GM12864 (cell line): Measurements from ENCODE around the gene CDH13.

Source experiments
- DNase-seq: peaks from one replicate; pipeline ENCODE4 v3.0.0-alpha.2; 2011; ENCODE audit warnings: low read depth
- H3K4me3 ChIP-seq: 2 replicates; pipeline ENCODE4 v1.5.1; 2011; ENCODE audit warnings: mild to moderate bottlenecking, low read depth, low read length, control low read depth
- TF ChIP-seq, protein P1 (sequence below): IDR thresholded peaks from 2 replicates; pipeline ENCODE4 v1.5.1; 2011; ENCODE audit warnings: low read depth, mild to moderate bottlenecking, moderate library complexity, low read length, control low read depth, inconsistent platforms; ENCODE audit errors: missing control alignments

Gene CDH13

DNA sequence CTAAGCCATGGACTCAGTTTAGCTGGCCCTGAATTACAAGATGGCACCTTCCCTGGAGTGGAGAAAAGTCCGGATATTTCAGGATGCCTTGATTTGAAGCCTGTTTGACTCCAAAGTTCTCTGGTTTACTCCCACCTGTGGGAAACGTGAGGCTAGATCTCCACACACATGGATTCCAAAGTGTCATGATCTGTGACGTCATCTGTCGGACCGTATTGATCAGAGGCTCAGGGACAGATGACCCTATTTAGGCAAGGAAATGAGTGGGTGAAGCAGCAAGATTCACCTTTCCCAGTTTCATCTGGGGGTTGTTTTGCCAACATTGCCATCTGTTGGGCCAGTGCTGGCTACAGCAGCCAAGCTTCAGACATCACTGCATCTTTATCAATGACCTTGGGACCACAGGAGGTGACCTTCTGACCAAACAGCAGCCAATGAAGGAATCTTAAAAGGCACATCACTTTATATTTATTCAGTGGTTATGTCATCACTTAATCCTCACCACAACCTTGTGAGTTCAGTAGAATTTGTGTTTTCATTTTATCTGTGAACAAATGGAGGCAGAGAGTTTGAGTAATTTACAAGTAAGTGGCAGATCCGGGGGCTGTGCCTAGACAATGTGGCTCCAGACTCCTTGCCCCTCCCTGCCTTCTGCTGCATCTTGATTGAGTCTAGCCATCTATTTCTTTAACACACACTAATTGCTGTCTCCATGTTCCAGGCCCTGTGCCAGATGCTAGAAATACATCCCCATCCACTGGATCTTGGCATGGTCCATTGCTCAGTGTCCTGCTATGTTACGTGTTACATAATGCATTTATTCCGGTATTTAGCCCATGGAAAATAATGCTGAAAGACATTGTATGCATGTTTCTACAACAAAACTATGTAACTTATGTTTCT, 1.5 kb upstream of the CDH13 start:
- no peak for DNase-seq
- TF ChIP-seq, protein P1, sequence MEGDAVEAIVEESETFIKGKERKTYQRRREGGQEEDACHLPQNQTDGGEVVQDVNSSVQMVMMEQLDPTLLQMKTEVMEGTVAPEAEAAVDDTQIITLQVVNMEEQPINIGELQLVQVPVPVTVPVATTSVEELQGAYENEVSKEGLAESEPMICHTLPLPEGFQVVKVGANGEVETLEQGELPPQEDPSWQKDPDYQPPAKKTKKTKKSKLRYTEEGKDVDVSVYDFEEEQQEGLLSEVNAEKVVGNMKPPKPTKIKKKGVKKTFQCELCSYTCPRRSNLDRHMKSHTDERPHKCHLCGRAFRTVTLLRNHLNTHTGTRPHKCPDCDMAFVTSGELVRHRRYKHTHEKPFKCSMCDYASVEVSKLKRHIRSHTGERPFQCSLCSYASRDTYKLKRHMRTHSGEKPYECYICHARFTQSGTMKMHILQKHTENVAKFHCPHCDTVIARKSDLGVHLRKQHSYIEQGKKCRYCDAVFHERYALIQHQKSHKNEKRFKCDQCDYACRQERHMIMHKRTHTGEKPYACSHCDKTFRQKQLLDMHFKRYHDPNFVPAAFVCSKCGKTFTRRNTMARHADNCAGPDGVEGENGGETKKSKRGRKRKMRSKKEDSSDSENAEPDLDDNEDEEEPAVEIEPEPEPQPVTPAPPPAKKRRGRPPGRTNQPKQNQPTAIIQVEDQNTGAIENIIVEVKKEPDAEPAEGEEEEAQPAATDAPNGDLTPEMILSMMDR = no peak

DNA sequence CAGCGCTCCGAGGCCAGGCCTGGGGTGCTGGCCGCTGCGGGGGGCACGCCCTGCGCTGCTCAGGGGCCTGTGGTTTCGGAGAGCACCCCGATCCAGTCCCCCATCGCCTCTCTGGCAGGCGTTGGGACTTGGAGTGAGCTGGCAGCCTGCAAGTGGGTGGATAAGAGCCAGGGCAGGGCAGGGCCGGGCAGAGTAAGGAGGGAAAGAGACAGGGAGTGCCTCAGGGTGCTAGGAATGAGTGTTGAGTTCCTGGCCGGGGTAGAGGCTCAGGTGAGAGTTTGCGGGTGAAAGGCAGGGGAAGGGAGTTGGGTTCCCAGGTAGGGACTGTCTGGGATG, 1.3 kb downstream of the CDH13 start:
- DNase-seq = no peak
- no peak overlapping the region for H3K4me3 ChIP-seq
- TF ChIP-seq, protein P1 = no peak

More for the DNA sequence above, 1.5 kb upstream of the CDH13 start:
- no peak overlapping the region for H3K4me3 ChIP-seq

DNA sequence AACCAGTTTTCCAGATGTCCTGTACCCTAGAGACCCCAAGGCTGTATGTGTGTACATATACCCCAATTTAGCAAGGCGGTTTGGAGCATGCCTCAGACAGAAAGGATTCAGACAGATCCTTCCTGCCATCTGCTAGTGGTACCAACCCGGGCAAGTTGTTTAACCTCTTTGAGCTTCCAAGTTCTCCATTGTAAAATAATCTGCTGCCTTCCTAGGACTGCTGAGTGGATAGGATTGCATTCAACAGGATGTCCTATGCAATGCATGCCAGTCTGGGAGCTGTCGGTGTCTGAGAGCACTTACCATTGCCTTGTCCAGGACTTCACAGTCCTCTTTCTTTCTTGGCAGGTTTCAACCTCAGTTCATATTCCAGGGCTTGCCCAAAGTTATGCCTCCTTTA, 1.9 kb downstream of the CDH13 start:
- H3K4me3 ChIP-seq = no peak overlapping the region
- TF ChIP-seq, protein P1 = no peak
- no peak for DNase-seq

DNA sequence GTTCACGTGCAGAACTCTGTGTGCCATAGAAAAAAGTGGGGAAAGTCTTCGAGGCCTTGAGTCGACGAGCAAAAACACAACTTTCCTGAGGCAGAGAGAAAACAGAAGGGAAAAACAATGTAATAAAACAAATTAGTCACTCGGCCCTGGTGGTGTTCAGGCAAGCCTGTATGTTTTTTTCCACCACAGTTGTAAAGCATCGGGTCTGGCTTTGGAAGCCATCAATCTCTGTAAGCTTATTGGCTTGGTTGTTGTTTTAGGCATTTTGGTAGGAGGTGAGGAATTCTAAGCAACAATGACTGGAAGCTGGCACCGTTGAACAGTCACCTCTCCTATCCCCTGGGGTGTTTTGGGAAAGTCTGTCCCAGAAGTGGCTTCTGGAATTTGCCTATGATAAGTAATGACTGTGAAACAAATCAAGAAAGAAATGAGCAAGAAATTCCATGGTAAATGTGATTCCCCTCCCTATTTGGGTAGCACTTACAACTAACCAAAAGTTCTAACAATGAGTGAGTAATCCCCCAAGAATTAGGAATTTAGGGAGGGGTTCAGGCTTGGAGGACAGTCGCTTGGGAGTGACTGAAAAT, 2.8 kb downstream of the CDH13 start:
- no peak overlapping the region for H3K4me3 ChIP-seq
- TF ChIP-seq, protein P1 = no peak
- DNase-seq = no peak

DNA sequence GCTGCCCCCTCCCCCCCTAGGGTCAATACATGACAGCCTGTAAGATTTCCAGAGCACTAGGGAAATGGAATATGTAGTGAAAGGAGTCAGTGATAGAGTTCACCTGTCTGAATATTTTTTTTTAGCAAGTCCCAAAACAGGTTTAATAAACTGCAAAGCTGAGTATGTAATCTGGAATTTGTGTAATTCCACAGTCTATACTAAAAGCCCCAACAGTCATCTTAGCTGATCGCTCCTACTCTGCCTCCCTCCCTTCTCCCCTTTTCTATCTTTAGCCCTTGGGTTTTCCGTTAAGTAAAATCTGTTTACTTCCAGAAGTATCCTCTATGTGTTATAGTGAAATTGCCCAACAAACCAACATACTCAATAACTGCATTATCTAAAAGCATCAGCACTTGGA, 3.5 kb downstream of the CDH13 start:
- H3K4me3 ChIP-seq = no peak overlapping the region
- no peak for DNase-seq
- TF ChIP-seq, protein P1 = no peak

DNA sequence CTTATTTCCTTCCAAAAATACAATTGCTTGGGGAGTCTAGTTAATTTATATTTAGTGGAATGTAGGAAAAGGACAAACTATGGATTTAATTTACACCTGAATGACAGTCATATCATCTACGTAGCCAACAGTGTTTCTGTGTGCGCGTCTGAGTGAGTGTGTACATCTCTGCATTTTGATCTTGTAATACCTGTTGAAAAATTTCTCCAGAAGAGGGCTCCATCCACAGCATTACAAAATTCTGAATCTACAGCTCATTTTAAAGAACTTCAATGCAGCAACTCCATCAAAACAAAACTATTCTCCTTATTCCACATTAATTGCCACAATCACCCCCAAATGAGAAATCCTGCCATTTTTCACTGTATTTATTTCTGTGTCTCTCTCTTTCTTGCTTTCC, 3.9 kb downstream of the CDH13 start:
- DNase-seq = no peak
- H3K4me3 ChIP-seq = no peak overlapping the region
- TF ChIP-seq, protein P1 = no peak
